Hematopoietic multipotent progenitor cell treated with erythropoietin and hydrocortisone succinate and interleukin-3 and kit ligand, for 6 days (in vitro differentiated cells): ENCODE data around the gene ARSG.

Experiments
- DNase-seq: peaks from one replicate; pipeline ENCODE4 v3.0.0-alpha.2; 2015

The ARSG gene

GRCh38 chr17:68432086-68432864 lies 141.0 kb downstream of the ARSG start:
- no peak for DNase-seq

GRCh38 chr17:68433211-68433610 lies 141.9 kb downstream of the ARSG start:
- no peak for DNase-seq

- DNase-seq = no peak
These were observed 142.7 kb downstream of the ARSG start for GRCh38 chr17:68433911-68434508.

- DNase-seq = no peak
These were observed 144.1 kb downstream of the ARSG start for GRCh38 chr17:68435361-68435760.

GRCh38 chr17:68435876-68436842 lies 144.9 kb downstream of the ARSG start:
- DNase-seq = peak; percentile 94

GRCh38 chr17:68437979-68438822 lies 146.9 kb downstream of the ARSG start:
- peak; percentile 91 for DNase-seq

GRCh38 chr17:68439656-68440290 lies 148.5 kb downstream of the ARSG start:
- DNase-seq = no peak

GRCh38 chr17:68440526-68440925 lies 149.2 kb downstream of the ARSG start:
- DNase-seq = no peak

- DNase-seq = peak; percentile 59
These were observed 149.9 kb downstream of the ARSG start for GRCh38 chr17:68441070-68441770.

GRCh38 chr17:68443972-68444464 lies 152.7 kb downstream of the ARSG start:
- no peak for DNase-seq

GRCh38 chr17:68445671-68446070 lies 154.4 kb downstream of the ARSG start:
- no peak for DNase-seq

- peak; percentile 85 for DNase-seq
These were observed 155.3 kb downstream of the ARSG start for GRCh38 chr17:68446626-68447041.

- DNase-seq = no peak
These were observed 157.9 kb downstream of the ARSG start for GRCh38 chr17:68449021-68449739.

GRCh38 chr17:68450391-68450790 lies 159.1 kb downstream of the ARSG start:
- no peak for DNase-seq

GRCh38 chr17:68450801-68451200 lies 159.5 kb downstream of the ARSG start:
- no peak for DNase-seq

- DNase-seq = no peak
These were observed 160.5 kb downstream of the ARSG start for GRCh38 chr17:68451670-68452354.

GRCh38 chr17:68452724-68453290 lies 161.5 kb downstream of the ARSG start:
- no peak for DNase-seq

- no peak for DNase-seq
These were observed 162.8 kb downstream of the ARSG start for GRCh38 chr17:68453991-68454665.

GRCh38 chr17:68455901-68456338 lies 164.6 kb downstream of the ARSG start:
- DNase-seq = peak; percentile 63
